Measurements from ENCODE around the gene MRPS6. TPM values are rescaled to one million over a fixed set of nuclear protein-coding genes. Genes with fewer than 3 reads are reported as not detected.

The MRPS6 gene
- total RNA-seq, 1 experiment from 2014 or later, result 55.1 TPM

DNA sequence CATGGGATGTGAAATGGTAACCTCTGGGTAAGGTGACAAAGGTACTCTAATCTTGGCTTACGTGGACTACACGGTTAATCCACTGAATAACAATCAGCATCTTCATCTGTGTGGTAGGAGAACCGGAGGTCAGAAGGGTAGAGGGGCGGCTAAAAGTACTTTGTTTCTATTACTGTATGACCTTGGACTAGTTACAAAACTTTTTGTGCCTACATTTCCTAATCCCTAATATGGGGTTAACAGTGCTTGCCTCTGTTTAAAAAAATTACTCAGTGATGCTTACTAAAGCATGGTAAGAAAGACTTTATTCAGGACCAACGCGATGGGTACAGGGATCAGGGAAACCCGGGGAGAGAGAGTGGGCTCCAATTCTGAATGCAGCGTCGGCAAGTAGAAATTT is 1.7 kb upstream of the MRPS6 start:
- BruUV-seq (replicated peaks), result no TSS peak
- Histone ChIP-seq H3K4me1 (ENCODE audit: control insufficient read depth in 1 of 2, insufficient read depth in 2 of 2, low read length in 2 of 2) (peaks cover 10 to 14% of the 10 kb centered on the region in 2 experiments), H2AFZ (ENCODE audit: low read depth, low read length, poor library complexity, severe bottlenecking) (no peak overlapping the region), H3K27me3 (ENCODE audit: insufficient read depth, low read length) (no peaks in the 10 kb centered on the region), H3K9ac (ENCODE audit: low read length) (no peak overlapping the region), H3K4me2 (ENCODE audit: low read length) (no peak overlapping the region), H3K79me2 (ENCODE audit: insufficient read depth, low read length) (peaks cover 26% of the 10 kb centered on the region), H3K27ac (ENCODE audit: low read depth, low read length) (no peak overlapping the region), H4K20me1 (ENCODE audit: insufficient read depth) (no peaks in the 10 kb centered on the region), H3K36me3 (ENCODE audit: control insufficient read depth in 1 of 2, insufficient read depth in 2 of 2, low read length in 2 of 2) (0 out of 4 replicates have a peak, but pooled peaks cover 0 to 5% of the 10 kb centered on the region in 2 experiments), H3K9me3 (ENCODE audit: control insufficient read depth in 1 of 2, insufficient read depth in 1 of 2, low read depth in 1 of 2, low read length in 2 of 2) (no peaks in the 10 kb centered on the region), H3K4me3 (replicated peaks in 1 of 2; ENCODE audit: low read depth in 1 of 2, low read length in 2 of 2) (no peak overlapping the region), H3K9me2 (ENCODE audit: insufficient read depth) (no peaks in the 10 kb centered on the region)
- ChIA-PET CTCF (no interaction called here), RAD21 (ENCODE audit: low non-redundant PET in 1 of 2, low total read pairs in 2 of 2, uncharacterized antibody in 2 of 2, unreplicated experiment in 2 of 2) (no interaction called here), POLR2A (no interaction called here)
- ATAC-seq (no peak), DNase-seq (ENCODE audit: low read depth, low spot score) (no peak)
- TF ChIP-seq FOSL1 (IDR thresholded peaks at IDR 0.05; ENCODE audit: low read depth) (no peak), TCF7L2 (IDR thresholded peaks at IDR 0.05; ENCODE audit: borderline replicate concordance, extremely low read depth, insufficient read depth, insufficient read length) (no peak), MAX (IDR thresholded peaks at IDR 0.05) (no peak), SRF (IDR thresholded peaks at IDR 0.05; ENCODE audit: low read depth) (no peak), ZFX (IDR thresholded peaks at IDR 0.05) (no peak), EZH2 (IDR thresholded peaks at IDR 0.05) (no peak), ELF1 (IDR thresholded peaks at IDR 0.05; ENCODE audit: borderline replicate concordance, low read depth) (no peak), SP1 (IDR thresholded peaks at IDR 0.05; ENCODE audit: low read depth) (no peak), CEBPB (IDR thresholded peaks at IDR 0.05; ENCODE audit: low read depth) (no peak), POLR2A (IDR thresholded peaks at IDR 0.05; ENCODE audit: borderline replicate concordance, extremely low read depth, insufficient read depth, insufficient read length) (no peak), RAD21 (IDR thresholded peaks at IDR 0.05; ENCODE audit: low read depth) (no peak), POLR2AphosphoS5 (IDR thresholded peaks at IDR 0.05; ENCODE audit: low read depth, low read length) (no peak), EGR1 (IDR thresholded peaks at IDR 0.05; ENCODE audit: low read depth) (no peak)
- TF ChIP-seq, protein P1, sequence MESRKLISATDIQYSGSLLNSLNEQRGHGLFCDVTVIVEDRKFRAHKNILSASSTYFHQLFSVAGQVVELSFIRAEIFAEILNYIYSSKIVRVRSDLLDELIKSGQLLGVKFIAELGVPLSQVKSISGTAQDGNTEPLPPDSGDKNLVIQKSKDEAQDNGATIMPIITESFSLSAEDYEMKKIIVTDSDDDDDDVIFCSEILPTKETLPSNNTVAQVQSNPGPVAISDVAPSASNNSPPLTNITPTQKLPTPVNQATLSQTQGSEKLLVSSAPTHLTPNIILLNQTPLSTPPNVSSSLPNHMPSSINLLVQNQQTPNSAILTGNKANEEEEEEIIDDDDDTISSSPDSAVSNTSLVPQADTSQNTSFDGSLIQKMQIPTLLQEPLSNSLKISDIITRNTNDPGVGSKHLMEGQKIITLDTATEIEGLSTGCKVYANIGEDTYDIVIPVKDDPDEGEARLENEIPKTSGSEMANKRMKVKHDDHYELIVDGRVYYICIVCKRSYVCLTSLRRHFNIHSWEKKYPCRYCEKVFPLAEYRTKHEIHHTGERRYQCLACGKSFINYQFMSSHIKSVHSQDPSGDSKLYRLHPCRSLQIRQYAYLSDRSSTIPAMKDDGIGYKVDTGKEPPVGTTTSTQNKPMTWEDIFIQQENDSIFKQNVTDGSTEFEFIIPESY (IDR thresholded peaks at IDR 0.05; ENCODE audit: extremely low read depth, insufficient replicate concordance, low read length), result no peak
- TF ChIP-seq, protein P2, sequence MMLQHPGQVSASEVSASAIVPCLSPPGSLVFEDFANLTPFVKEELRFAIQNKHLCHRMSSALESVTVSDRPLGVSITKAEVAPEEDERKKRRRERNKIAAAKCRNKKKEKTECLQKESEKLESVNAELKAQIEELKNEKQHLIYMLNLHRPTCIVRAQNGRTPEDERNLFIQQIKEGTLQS (IDR thresholded peaks at IDR 0.05), result no peak
- TF ChIP-seq, protein P3, sequence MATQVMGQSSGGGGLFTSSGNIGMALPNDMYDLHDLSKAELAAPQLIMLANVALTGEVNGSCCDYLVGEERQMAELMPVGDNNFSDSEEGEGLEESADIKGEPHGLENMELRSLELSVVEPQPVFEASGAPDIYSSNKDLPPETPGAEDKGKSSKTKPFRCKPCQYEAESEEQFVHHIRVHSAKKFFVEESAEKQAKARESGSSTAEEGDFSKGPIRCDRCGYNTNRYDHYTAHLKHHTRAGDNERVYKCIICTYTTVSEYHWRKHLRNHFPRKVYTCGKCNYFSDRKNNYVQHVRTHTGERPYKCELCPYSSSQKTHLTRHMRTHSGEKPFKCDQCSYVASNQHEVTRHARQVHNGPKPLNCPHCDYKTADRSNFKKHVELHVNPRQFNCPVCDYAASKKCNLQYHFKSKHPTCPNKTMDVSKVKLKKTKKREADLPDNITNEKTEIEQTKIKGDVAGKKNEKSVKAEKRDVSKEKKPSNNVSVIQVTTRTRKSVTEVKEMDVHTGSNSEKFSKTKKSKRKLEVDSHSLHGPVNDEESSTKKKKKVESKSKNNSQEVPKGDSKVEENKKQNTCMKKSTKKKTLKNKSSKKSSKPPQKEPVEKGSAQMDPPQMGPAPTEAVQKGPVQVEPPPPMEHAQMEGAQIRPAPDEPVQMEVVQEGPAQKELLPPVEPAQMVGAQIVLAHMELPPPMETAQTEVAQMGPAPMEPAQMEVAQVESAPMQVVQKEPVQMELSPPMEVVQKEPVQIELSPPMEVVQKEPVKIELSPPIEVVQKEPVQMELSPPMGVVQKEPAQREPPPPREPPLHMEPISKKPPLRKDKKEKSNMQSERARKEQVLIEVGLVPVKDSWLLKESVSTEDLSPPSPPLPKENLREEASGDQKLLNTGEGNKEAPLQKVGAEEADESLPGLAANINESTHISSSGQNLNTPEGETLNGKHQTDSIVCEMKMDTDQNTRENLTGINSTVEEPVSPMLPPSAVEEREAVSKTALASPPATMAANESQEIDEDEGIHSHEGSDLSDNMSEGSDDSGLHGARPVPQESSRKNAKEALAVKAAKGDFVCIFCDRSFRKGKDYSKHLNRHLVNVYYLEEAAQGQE (IDR thresholded peaks at IDR 0.05; ENCODE audit: low read depth), result no peak
- intact Hi-C loops (cut with micrococcal nuclease), result loop anchor here (10.0 kb wide), 1 partner anchor 127 kb away; no protein-coding TSS in a partner anchor
